ENCODE data around the gene EFNB1. TPM values are rescaled to one million over a fixed set of nuclear protein-coding genes. Genes with fewer than 3 reads are reported as not detected.

EFNB1 gene
- total and polyA plus RNA-seq, 2 of the 8 experiments (the other 6 are each of a cell fraction or from before 2014, with no cell fraction given): 2.3 to 5.4 TPM

DNA sequence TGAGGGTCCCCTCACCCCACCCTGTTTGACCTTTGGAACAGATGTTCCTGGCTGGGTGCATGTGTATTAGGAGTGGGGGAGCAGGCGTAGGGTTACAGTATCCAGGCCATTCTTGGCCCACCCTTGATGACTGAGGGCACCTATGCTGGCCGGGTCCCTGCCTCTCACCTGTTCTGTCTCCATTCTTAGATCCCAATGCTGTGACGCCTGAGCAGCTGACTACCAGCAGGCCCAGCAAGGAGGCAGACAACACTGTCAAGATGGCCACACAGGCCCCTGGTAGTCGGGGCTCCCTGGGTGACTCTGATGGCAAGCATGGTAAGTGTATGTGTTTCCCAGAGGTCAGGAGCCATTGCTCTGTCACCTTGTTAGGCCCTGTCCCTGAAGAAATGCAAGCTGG is 10.9 kb downstream of the EFNB1 start:
- DNase-seq (ENCODE audit: low read depth in 1 of 2, low spot score in 2 of 2) (no peak), FAIRE-seq (no peak)
- ChIA-PET CTCF (ENCODE audit: partially characterized antibody) (no interaction called here), POLR2A (ENCODE audit: partially characterized antibody) (no interaction called here)
- H4K8ac ChIP-seq (ENCODE audit: extremely low read depth, insufficient read depth, low read length): no peak overlapping the region
- no peak overlapping the region for H3K14ac ChIP-seq (ENCODE audit: insufficient read length)
- H3K27me3 ChIP-seq (replicated peaks in 1 of 4; ENCODE audit: control insufficient read depth in 3 of 4, extremely low read depth in 1 of 4, insufficient read depth in 3 of 4, low read length in 3 of 4): peaks cover under 1 to 5% (median 3%) of the 10 kb centered on the region in 4 experiments
- H3K79me2 ChIP-seq (ENCODE audit: control insufficient read depth in 1 of 2, insufficient read depth in 2 of 2, low read length in 2 of 2): no peaks in the 10 kb centered on the region
- no peaks in the 10 kb centered on the region for H3K9me3 ChIP-seq (ENCODE audit: insufficient read depth in 2 of 2, low read depth in 1 of 2, low read length in 1 of 2)
- peaks cover 0 to 7% (median 0%) of the 10 kb centered on the region in 4 experiments; a peak in 1 of 7 replicates for H3K4me1 ChIP-seq (replicated peaks in 1 of 4; ENCODE audit: control insufficient read depth in 3 of 4, insufficient read depth in 4 of 4, low read length in 3 of 4)
- H2AFZ ChIP-seq (ENCODE audit: low read length): no peak overlapping the region
- H2BK15ac ChIP-seq (ENCODE audit: low read length): no peak overlapping the region
- no peak overlapping the region for H2BK5ac ChIP-seq (ENCODE audit: low read depth, low read length)
- H2BK20ac ChIP-seq (ENCODE audit: low read length): no peak overlapping the region
- H4K91ac ChIP-seq (replicated peaks; ENCODE audit: insufficient read length, low read length): no peak overlapping the region
- H3K56ac ChIP-seq (replicated peaks; ENCODE audit: insufficient read length, low read depth, low read length): no peak overlapping the region
- H3K23ac ChIP-seq (ENCODE audit: insufficient read length): no peak overlapping the region
- no peak overlapping the region for H3K4ac ChIP-seq (replicated peaks; ENCODE audit: insufficient read length, low read depth, low read length)
- no peaks in the 10 kb centered on the region; a peak in 3 of 8 replicates for H3K36me3 ChIP-seq (ENCODE audit: control insufficient read depth in 2 of 4, insufficient read depth in 4 of 4, low read length in 3 of 4)
- H4K5ac ChIP-seq (ENCODE audit: insufficient read length, low read depth, low read length): no peak overlapping the region
- H4K20me1 ChIP-seq (replicated peaks in 1 of 2; ENCODE audit: control insufficient read depth in 1 of 2, insufficient read depth in 2 of 2, low read length in 2 of 2): peaks cover 0 to 7% of the 10 kb centered on the region in 2 experiments
- H3K4me2 ChIP-seq (ENCODE audit: insufficient read depth in 1 of 2, low read depth in 2 of 2, low read length in 2 of 2): no peak overlapping the region
- H3K18ac ChIP-seq (ENCODE audit: extremely low read depth, low read length): no peak overlapping the region
- no peak overlapping the region for H2AK5ac ChIP-seq (ENCODE audit: low read depth, low read length)
- H2BK120ac ChIP-seq (replicated peaks; ENCODE audit: low read depth, low read length): no peak overlapping the region
- H3K79me1 ChIP-seq (ENCODE audit: low read depth, low read length): no peaks in the 10 kb centered on the region
- H3K9ac ChIP-seq (replicated peaks in 1 of 4; ENCODE audit: extremely low read depth in 1 of 4, low read depth in 3 of 4, low read length in 3 of 4): no peak overlapping the region
- no peaks in the 10 kb centered on the region for H3K23me2 ChIP-seq (ENCODE audit: low read depth, low read length)
- no peak overlapping the region for H3K4me3 ChIP-seq (ENCODE audit: extremely low read depth in 1 of 4, insufficient read depth in 2 of 4, low read depth in 3 of 4, low read length in 4 of 4)
- WGBS, 2 experiments (ENCODE audit: extremely low coverage in 1 of 2, insufficient coverage in 1 of 2, insufficient read length in 1 of 2, insufficient replicate concordance in 2 of 2, low coverage in 1 of 2, low lambda C conversion rate in 2 of 2, missing lambda C conversion rate in 1 of 2): 93% methylated on average over 2 of the region's 4 CpGs; no CpG with 5 or more reads in 1 of the 2 experiments
- no peak overlapping the region for H2BK12ac ChIP-seq (ENCODE audit: low read depth, low read length)
- H3K27ac ChIP-seq (ENCODE audit: low read depth, low read length): no peak overlapping the region
- TF ChIP-seq RXRA (IDR thresholded peaks at IDR 0.05; ENCODE audit: insufficient read depth, low read depth, low read length): no peak
- no peak for TF ChIP-seq TEAD4 (IDR thresholded peaks at IDR 0.05; ENCODE audit: low read depth, low read length)
- TF ChIP-seq CBX5 (IDR thresholded peaks at IDR 0.05; ENCODE audit: low read depth, low read length): no peak
- no peak for TF ChIP-seq JUND (IDR thresholded peaks at IDR 0.05; ENCODE audit: low read length)
- TF ChIP-seq ATF2 (IDR thresholded peaks at IDR 0.05; ENCODE audit: low read length): no peak
- TF ChIP-seq EGR1 (IDR thresholded peaks at IDR 0.05; ENCODE audit: borderline replicate concordance, low read depth, low read length): no peak
- TF ChIP-seq SP1 (IDR thresholded peaks at IDR 0.05; ENCODE audit: low read depth, low read length): no peak
- TF ChIP-seq POU5F1 (IDR thresholded peaks at IDR 0.05; ENCODE audit: low read depth, low read length): no peak
